COLO668 (cell line): Measurements from ENCODE around the gene MAML2.
"Not testable (repeated sequence)": the region's sequence is repeated elsewhere in the genome, so short reads cannot be mapped to it uniquely, and the experiment has no call there.

Experiments
- DNase-seq: peaks from one replicate; lab custom pipeline; 2025; ENCODE audit not compliant: unreplicated experiment; lab: John Stamatoyannopoulos, UW

MAML2 gene

GRCh38 chr11:96294289-96294688 is 48.7 kb downstream of the MAML2 start:
- DNase-seq = no peak

GRCh38 chr11:96293598-96294021 is 49.4 kb downstream of the MAML2 start:
- no peak for DNase-seq

- no peak for DNase-seq
Measured at GRCh38 chr11:96293109-96293508, 49.9 kb downstream of the MAML2 start.

- DNase-seq = no peak
Measured at GRCh38 chr11:96292291-96293010, 50.5 kb downstream of the MAML2 start.

- DNase-seq = no peak
Measured at GRCh38 chr11:96290631-96291030, 52.4 kb downstream of the MAML2 start.

- DNase-seq = no peak
Measured at GRCh38 chr11:96290031-96290430, 53.0 kb downstream of the MAML2 start.

- DNase-seq = no peak
Measured at GRCh38 chr11:96288915-96289314, 54.1 kb downstream of the MAML2 start.

- DNase-seq = no peak
Measured at GRCh38 chr11:96287822-96288439, 55.1 kb downstream of the MAML2 start.

- not testable (repeated sequence) for DNase-seq
Measured at GRCh38 chr11:96285985-96286384, 57.0 kb downstream of the MAML2 start.

- no peak for DNase-seq
Measured at GRCh38 chr11:96284917-96285316, 58.1 kb downstream of the MAML2 start.

- DNase-seq = no peak
Measured at GRCh38 chr11:96284401-96284800, 58.6 kb downstream of the MAML2 start.

- DNase-seq = no peak
Measured at GRCh38 chr11:96282625-96283220, 60.3 kb downstream of the MAML2 start.

GRCh38 chr11:96280444-96280843 is 62.6 kb downstream of the MAML2 start:
- DNase-seq = no peak

GRCh38 chr11:96279896-96280290 is 63.1 kb downstream of the MAML2 start:
- no peak for DNase-seq

- DNase-seq = no peak
Measured at GRCh38 chr11:96279018-96279895, 63.7 kb downstream of the MAML2 start.

- DNase-seq = no peak
Measured at GRCh38 chr11:96278039-96278897, 64.7 kb downstream of the MAML2 start.

- DNase-seq = no peak
Measured at GRCh38 chr11:96277696-96278038, 65.3 kb downstream of the MAML2 start.

- no peak for DNase-seq
Measured at GRCh38 chr11:96276836-96277235, 66.2 kb downstream of the MAML2 start.

GRCh38 chr11:96275801-96276594 is 67.0 kb downstream of the MAML2 start:
- DNase-seq = no peak

GRCh38 chr11:96273507-96273906 is 69.5 kb downstream of the MAML2 start:
- DNase-seq = no peak
